ENCODE results near the gene IPCEF1.

DNA sequence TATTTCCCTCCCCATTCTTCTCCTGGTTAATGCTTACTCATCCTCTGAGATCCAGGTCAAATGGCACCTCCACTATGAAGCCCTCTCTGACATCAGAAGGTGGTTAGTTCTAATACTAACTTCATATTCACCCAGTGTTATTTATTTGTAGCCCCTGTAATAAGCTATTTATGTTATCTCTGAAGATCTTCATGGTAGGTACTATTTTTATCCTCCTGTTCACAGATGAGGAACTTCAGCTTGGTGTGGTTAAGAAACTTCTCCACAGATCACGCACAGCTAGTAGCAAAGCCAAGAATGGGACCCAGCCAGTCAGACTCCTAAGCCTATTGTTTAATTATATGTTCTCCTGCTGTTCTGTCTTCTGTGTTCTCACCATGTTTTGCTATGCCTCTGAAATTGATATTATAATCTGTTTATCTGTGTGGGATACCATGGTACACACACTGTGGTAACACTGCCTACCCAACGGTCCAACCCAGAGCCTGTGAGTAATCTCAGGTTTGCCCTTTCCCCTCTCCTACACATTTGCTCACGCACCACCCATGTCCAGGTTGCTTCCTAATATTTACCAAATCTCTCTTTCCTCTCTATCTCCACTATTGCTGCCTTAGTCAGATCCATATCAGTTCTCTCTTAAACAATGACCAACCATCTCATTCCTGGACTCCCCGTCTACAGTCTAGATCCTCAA is 98.4 kb downstream of the IPCEF1 start:
- TF ChIP-seq CTCF (IDR thresholded peaks at IDR 0.05) (no peak), POLR2A (IDR thresholded peaks at IDR 0.05) (no peak), EP300 (IDR thresholded peaks at IDR 0.05) (no peak)

All from tibial nerve (tissue), 4 donors.